Esophagus squamous epithelium (tissue), 5 donors: ENCODE measurements around the gene DEFB108B. TPM values are rescaled to one million over a fixed set of nuclear protein-coding genes. Genes with fewer than 3 reads are reported as not detected.
"Not testable (repeated sequence)": the region's sequence is repeated elsewhere in the genome, so short reads cannot be mapped to it uniquely, and the experiment has no call there.

ENCODE experiments used
- DNase-seq: peaks from one replicate; lab custom pipeline; 2025; lab: John Stamatoyannopoulos, UW
- H3K27ac ChIP-seq, 4 donors: fragments of 200-600 bp; sonication (generic); one replicate each; pipeline ENCODE4 v1.5.1; 2016 to 2019; ENCODE audit warnings: mild to moderate bottlenecking in 1 of 4
- H3K27me3 ChIP-seq, 4 donors: fragments of 200-600 bp; sonication (generic); 1 replicate in 3 of 4; 2 replicates in 1 of 4; pipeline versions ENCODE4 v1.5.1 to v1.6.0; 2017 to 2021; ENCODE audit warnings: antibody characterized with exemption in 1 of 4
- H3K36me3 ChIP-seq, 3 donors: fragments of 200-600 bp; sonication (generic); one replicate each; pipeline ENCODE4 v1.5.1; 2016 to 2019
- H3K4me1 ChIP-seq, 3 donors: fragments of 200-600 bp; sonication (generic); one replicate each; pipeline ENCODE4 v1.5.1; 2017 to 2019
- H3K4me3 ChIP-seq, 4 donors: fragments of 200-600 bp; sonication (generic); 1 replicate in 3 of 4; 2 replicates in 1 of 4; pipeline ENCODE4 v1.5.1; 2016 to 2019; ENCODE audit warnings: mild to moderate bottlenecking in 2 of 4, moderate library complexity in 1 of 4
- H3K9me3 ChIP-seq, 3 donors: fragments of 200-600 bp; sonication (generic); one replicate each; pipeline ENCODE4 v1.5.1; 2016 to 2019
- POLR2A ChIP-seq, 4 donors: fragments of 450-650 bp; IDR thresholded peaks; one replicate each; pipeline ENCODE4 v1.6.1; 2017; ENCODE audit warnings: antibody characterized with exemption in 4 of 4, mild to moderate bottlenecking in 4 of 4, moderate library complexity in 3 of 4
- WGBS, 2 donors: methylation state at CpG; one replicate each; pipeline ENCODE4 v1.1.5; 2018; 5-methylcytosine and 5-hydroxymethylcytosine counted together
- intact Hi-C: fragments of 100-400 bp; cut with DNase I; formaldehyde crosslinking; loops from one replicate; pipeline ENCODE4 v1.15.0; 2022
- total RNA-seq, 4 donors: library from RNA; depleted of rRNA; stranded (reverse); fragments of >200 nt; gene quantifications; one replicate each; pipeline ENCODE4 v1.1.0, GENCODE V29; 2016
- TF ChIP-seq, protein P1 (sequence below), 6 experiments: fragments of 450-650 bp in 4 of 6; fragments of 200-600 bp in 2 of 6; sonication (generic) in 2 of 6; IDR thresholded peaks; one replicate each; pipeline ENCODE4 v1.5.1; 2016 to 2019; ENCODE audit warnings: antibody characterized with exemption in 6 of 6, mild to moderate bottlenecking in 4 of 6, moderate library complexity in 4 of 6
- donor health status: DM: yes; HTN: yes; CAD: no.

DEFB108B gene, protein sequence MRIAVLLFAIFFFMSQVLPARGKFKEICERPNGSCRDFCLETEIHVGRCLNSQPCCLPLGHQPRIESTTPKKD
- total RNA-seq = not detected

DNA sequence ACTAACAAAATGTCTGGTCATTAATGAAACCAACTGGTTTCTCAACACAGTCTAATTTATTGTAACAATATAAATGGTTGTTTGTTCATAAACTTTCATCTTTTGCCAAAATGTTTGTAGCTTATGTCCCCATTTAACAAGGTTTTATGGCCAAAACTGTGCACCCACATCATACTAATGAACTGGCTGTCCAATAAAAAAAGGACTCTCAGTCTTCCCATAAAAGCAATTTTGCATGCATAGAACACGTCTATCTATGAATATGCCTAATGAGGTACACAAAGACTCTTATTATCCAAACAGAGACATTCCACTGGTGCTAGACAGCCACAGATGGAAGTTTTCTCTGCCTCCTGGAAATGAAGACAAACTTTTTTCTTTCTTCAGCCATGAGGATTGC, at the start of gene DEFB108B:
Gene DEFB108B (plus strand): TSS at position 390 of the 400 bp plus-strand sequence. CDS start 0 bp downstream, at position 390.
- H3K27me3 ChIP-seq, H3K27ac ChIP-seq, H3K9me3 ChIP-seq, H3K4me3 ChIP-seq, DNase-seq, H3K36me3 ChIP-seq, intact Hi-C loops: not testable (repeated sequence)
- peaks cover 0 to 12% (median 0%) of the 10 kb centered on the region in 3 donors for H3K4me1 ChIP-seq
- 0% methylated on average over 1 of the region's 1 CpG; no CpG with 5 or more reads in 1 of the 2 donors for WGBS, 2 donors

- peaks cover 0 to 19% (median 3%) of the 10 kb centered on the region in 3 donors for H3K4me1 ChIP-seq
- intact Hi-C loops = loop anchor here (10.0 kb wide), 1 partner anchor 649 kb away; the partner anchor contains the start of gene CLPB
- DNase-seq, H3K27me3 ChIP-seq, H3K36me3 ChIP-seq, H3K9me3 ChIP-seq: not testable (repeated sequence)
- 4 to 28% methylated on average over 5 to 10 of the region's 40 CpGs for WGBS, 2 donors
- TF ChIP-seq POLR2A (IDR thresholded peaks at IDR 0.05) = peak in 2 of 4 donors; percentile 44 to 77
- peak overlapping the region; percentile 51 to 85 (median 79) for H3K4me3 ChIP-seq
- peak overlapping the region; percentile 81 to 93 (median 92) for H3K27ac ChIP-seq
These were observed 46.7 kb upstream of the DEFB108B start for GRCh38 chr11:71786114-71786847.

- not testable (repeated sequence) for H3K27me3 ChIP-seq, H3K9me3 ChIP-seq, H3K36me3 ChIP-seq
- DNase-seq = peak; percentile 98
- intact Hi-C loops = loop anchor here (10.0 kb wide), 1 partner anchor 648 kb away; the partner anchor contains the start of gene CLPB
- peak in 1 of 4 donors; percentile 1 for TF ChIP-seq POLR2A (IDR thresholded peaks at IDR 0.05)
- Histone ChIP-seq H3K4me3 (peak overlapping the region in 3 of 4 donors; percentile 78 to 85 (median 80)), H3K27ac (peak overlapping the region; percentile 81 to 93 (median 92)), H3K4me1 (peaks cover 0 to 19% (median 3%) of the 10 kb centered on the region in 3 donors)
- 0% methylated on average over 3 to 8 of the region's 22 CpGs for WGBS, 2 donors
These were observed 46.2 kb upstream of the DEFB108B start for GRCh38 chr11:71786848-71787097.

DNA sequence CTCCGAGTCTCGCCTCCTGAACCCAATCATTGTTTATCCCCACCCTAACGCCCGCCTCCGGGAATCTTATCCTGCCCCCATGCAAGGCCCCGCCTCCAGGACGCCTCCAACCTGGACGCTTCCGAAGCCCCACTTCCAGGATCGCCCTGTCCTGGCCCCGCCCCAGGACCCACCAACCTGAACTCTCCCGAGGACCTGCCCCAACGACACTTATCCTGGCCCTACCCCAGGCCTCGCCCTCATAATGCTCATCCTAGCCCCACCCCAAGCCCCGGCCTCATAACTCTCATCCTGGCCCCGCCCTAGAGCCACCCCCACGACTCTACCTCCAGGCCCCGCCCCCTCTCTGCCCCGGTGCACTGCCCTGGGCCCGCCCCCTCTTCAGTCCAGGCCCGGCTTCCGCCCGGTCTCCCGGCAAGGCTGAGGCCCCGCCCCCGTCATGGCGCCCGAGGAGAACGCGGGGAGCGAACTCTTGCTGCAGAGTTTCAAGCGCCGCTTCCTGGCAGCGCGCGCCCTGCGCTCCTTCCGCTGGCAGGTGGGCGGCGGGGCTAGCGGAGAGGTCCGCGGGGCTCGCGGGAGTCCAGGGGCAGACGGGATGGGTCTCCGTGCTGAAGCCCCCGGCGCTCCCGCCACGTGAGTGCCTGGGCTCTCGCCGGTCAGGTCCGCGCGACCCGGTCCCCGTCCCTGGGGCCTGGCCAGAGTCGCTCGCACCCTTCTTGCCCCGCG, 45.7 kb upstream of the DEFB108B start:
- Histone ChIP-seq H3K4me3 (peak overlapping the region; percentile 42 to 85 (median 79)), H3K9me3 (no peaks in the 10 kb centered on the region), H3K4me1 (peaks cover 0 to 19% (median 3%) of the 10 kb centered on the region in 3 donors), H3K36me3 (no peaks in the 10 kb centered on the region), H3K27me3 (no peaks in the 10 kb centered on the region), H3K27ac (peak overlapping the region; percentile 80 to 93 (median 92))
- TF ChIP-seq POLR2A (IDR thresholded peaks at IDR 0.05) = peak in 1 of 4 donors; percentile 42
- TF ChIP-seq, protein P1, sequence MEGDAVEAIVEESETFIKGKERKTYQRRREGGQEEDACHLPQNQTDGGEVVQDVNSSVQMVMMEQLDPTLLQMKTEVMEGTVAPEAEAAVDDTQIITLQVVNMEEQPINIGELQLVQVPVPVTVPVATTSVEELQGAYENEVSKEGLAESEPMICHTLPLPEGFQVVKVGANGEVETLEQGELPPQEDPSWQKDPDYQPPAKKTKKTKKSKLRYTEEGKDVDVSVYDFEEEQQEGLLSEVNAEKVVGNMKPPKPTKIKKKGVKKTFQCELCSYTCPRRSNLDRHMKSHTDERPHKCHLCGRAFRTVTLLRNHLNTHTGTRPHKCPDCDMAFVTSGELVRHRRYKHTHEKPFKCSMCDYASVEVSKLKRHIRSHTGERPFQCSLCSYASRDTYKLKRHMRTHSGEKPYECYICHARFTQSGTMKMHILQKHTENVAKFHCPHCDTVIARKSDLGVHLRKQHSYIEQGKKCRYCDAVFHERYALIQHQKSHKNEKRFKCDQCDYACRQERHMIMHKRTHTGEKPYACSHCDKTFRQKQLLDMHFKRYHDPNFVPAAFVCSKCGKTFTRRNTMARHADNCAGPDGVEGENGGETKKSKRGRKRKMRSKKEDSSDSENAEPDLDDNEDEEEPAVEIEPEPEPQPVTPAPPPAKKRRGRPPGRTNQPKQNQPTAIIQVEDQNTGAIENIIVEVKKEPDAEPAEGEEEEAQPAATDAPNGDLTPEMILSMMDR (IDR thresholded peaks at IDR 0.05) = no peak
- 0% methylated on average over 3 of the region's 62 CpGs; no CpG with 5 or more reads in 1 of the 2 donors for WGBS, 2 donors
- DNase-seq = peak; percentile 85
- intact Hi-C loops = loop anchor here (10.0 kb wide), 1 partner anchor 648 kb away; the partner anchor contains the start of gene CLPB

GRCh38 chr11:71787824-71788454, 45.1 kb upstream of the DEFB108B start:
- H3K27me3 ChIP-seq, DNase-seq, H3K9me3 ChIP-seq, H3K36me3 ChIP-seq: not testable (repeated sequence)
- intact Hi-C loops = loop anchor here (10.0 kb wide), 1 partner anchor 647 kb away; the partner anchor contains the start of gene CLPB
- 0 to 11% methylated on average over 1 to 6 of the region's 19 CpGs for WGBS, 2 donors
- peak overlapping the region; percentile 80 to 93 (median 92) for H3K27ac ChIP-seq
- H3K4me3 ChIP-seq = peak overlapping the region; percentile 42 to 85 (median 79)
- H3K4me1 ChIP-seq = peaks cover 0 to 22% (median 3%) of the 10 kb centered on the region in 3 donors

DNA sequence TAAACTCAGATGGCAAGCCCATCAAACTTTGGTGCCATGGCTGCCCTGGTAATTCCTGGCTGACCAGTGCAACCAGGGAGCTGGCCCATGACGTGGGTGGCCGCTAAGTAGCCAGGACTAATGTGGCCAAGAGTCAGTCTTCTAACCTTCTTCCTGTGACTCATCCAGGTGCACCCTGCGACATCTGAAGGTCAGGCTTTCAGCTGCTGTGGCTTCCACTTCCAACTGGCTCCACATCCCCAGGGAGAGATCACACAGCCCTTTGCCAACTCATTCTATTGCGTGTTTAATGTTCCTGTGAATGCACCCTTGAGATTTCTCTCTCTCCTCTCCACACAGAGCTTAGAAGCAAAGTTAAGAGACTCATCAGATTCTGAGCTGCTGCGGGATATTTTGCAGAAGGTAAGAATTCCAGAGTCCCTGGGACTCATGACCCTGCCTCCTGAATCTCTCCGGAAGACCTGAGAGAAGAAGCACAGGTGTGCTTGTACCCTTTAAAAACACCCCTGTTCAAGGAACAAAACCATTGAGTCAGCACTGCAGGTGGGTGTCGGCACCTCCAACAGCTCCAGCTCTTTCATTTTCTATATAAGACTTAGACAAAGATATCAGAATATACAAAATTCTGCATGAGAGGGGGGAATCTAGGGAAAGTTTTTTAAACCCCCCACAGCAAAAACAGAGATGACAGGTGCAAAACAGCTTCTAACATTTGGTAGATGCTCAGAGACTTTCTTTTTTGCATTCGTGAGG, 43.4 kb upstream of the DEFB108B start:
- H3K4me3 ChIP-seq, H3K27me3 ChIP-seq, H3K36me3 ChIP-seq, H3K9me3 ChIP-seq, DNase-seq, H3K27ac ChIP-seq: not testable (repeated sequence)
- WGBS, 2 donors = 71 to 76% methylated on average over 5 of the region's 8 CpGs
- H3K4me1 ChIP-seq = peaks cover 0 to 23% (median 3%) of the 10 kb centered on the region in 3 donors
- intact Hi-C loops = loop anchor here (10.0 kb wide), 1 partner anchor 645 kb away; the partner anchor contains the start of gene CLPB

DNA sequence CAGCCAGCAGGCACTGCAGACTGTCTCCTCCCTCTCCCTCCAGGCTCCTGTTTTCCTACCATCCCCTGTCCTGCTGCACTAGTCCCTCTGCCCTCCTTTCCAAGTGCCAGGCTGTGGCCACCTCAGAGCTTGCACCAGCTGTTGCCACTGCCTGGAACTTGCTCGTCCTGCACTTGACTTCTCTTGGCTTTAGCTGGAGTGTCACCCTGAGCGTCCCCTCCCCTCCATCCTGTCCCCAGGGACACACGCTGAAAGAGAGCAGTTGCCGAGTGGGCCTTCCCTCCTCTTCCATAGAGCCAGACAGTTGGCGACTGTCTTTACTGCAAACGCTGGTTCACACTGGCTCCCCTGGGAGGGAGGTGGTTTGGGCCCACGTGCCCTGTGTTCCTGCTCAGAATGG, 41.9 kb upstream of the DEFB108B start:
- 50 to 73% methylated on average over 1 to 2 of the region's 7 CpGs for WGBS, 2 donors
- Histone ChIP-seq H3K4me1 (peaks cover 0 to 19% (median 3%) of the 10 kb centered on the region in 3 donors), H3K36me3 (peaks cover 0 to 13% (median 0%) of the 10 kb centered on the region in 3 donors)
- H3K27ac ChIP-seq, intact Hi-C loops, H3K4me3 ChIP-seq, H3K9me3 ChIP-seq, H3K27me3 ChIP-seq, DNase-seq: not testable (repeated sequence)
